Effector memory CD4-positive, alpha-beta T cell (primary cell): Measurements from ENCODE around the gene ABCB7.
"Not testable (repeated sequence)": the region's sequence is repeated elsewhere in the genome, so short reads cannot be mapped to it uniquely, and the experiment has no call there.

Experiments used
- DNase-seq, 3 donors: peaks; one replicate each; pipeline ENCODE4 v3.0.0-alpha.2; 2020
- H3K27ac ChIP-seq: 2 replicates; pipeline ENCODE4 v1.7.0; 2013; ENCODE audit warnings: mild to moderate bottlenecking, low read length, moderate library complexity; ENCODE audit not compliant: insufficient read depth, poor library complexity, severe bottlenecking
- H3K27me3 ChIP-seq: replicated peaks from 2 replicates; pipeline ENCODE4 v1.7.0; 2013; ENCODE audit warnings: mild to moderate bottlenecking, low read length; ENCODE audit not compliant: insufficient read depth, control insufficient read depth, poor library complexity, severe bottlenecking
- H3K36me3 ChIP-seq: 2 replicates; pipeline ENCODE4 v1.7.0; 2013; ENCODE audit warnings: mild to moderate bottlenecking, low read length, moderate library complexity; ENCODE audit not compliant: control insufficient read depth, insufficient read depth
- H3K4me1 ChIP-seq: 2 replicates; pipeline ENCODE4 v1.7.0; 2013; ENCODE audit warnings: low read length, mild to moderate bottlenecking; ENCODE audit not compliant: control insufficient read depth, insufficient read depth, poor library complexity, severe bottlenecking
- H3K4me3 ChIP-seq: 2 replicates; pipeline ENCODE4 v1.7.0; 2013; ENCODE audit warnings: low read length, low read depth, mild to moderate bottlenecking; ENCODE audit not compliant: insufficient read depth, poor library complexity, severe bottlenecking
- H3K9me3 ChIP-seq: 2 replicates; pipeline ENCODE4 v1.7.0; 2013; ENCODE audit warnings: mild to moderate bottlenecking, low read length, moderate library complexity; ENCODE audit not compliant: control insufficient read depth
- total RNA-seq, 3 donors: gene quantifications; one replicate each; lab custom pipeline; 2026; lab: John Stamatoyannopoulos, UW

ABCB7 gene
- 22.8 to 31.3 (median 23.0) reads per million in 3 donors for total RNA-seq

DNA sequence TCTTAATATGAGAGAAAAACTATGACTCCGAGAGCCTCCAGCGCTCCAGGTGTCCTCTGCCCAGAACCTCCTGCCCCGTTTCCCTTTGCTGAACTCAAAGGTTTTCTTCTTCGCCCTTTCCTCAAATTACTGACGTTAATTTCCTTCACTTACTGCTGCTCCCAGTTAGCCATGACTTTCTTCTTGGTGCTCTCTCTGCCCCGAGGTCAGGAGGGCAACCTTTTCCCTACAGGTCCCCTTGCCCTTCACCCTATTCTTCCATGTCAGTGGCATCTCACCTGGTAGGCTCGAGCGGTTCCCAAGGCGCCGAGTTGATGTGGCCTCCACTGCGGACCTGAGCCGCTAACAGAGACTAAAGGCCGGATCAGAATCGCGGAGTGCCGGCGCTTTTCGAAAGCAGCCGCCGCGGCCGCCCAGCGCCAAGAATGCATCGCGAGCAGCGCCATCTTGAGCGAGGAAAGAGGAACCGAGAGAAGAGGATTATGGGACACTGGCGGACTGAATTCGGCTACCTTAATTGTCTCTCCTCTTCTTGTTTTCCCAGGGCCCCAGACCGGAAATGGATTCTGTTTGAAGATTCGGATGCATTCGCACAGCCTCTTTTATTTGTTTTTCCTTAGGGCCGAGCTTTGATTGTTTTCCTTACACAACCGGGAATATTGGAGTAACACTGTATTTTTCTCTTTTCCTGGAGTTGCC, at the start of gene ABCB7:
Gene ABCB7 (minus strand): TSS at position 457 of the 699 bp plus-strand sequence. CDS start 11 bp downstream, at position 446.
- peak; percentile 13 to 42 (median 39) for DNase-seq
- Histone ChIP-seq H3K4me1 (no peaks in the 10 kb centered on the region), H3K27me3 (no peaks in the 10 kb centered on the region)

DNA sequence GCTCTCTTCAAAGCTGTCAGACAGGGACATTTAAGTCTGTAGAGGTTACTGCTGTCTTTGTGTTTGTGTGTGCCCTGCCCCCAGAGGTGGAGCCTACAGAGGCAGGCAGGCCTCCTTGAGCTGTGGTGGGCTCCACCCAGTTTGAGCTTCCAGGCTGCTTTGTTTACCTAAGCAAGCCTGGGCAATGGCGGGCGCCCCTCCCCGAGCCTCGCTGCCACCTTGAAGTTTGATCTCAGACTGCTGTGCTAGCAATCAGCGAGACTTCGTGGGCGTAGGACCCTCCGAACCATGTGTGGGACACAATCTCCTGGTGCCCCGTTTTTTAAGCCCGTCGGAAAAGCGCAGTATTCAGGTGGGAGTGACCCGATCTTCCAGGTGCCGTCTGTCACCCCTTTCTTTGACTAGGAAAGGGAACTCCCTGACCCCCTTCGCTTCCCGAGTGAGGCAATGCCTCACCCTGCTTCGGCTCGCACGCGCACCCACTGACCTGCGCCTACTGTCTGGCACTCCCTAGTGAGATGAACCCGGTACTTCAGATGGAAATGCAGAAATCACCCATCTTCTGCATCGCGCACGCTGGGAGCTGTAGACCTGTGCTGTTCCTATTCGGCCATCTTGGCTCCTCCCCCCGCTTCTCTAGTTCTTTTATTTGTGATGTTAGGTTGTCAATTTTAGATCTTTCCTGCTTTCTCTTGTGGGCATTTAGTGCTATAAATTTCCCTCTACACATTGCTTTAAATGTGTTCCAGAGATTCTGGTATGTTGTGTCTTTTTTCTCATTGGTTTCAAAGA, 32.5 kb upstream of the ABCB7 start:
- H3K4me3 ChIP-seq, DNase-seq, H3K27ac ChIP-seq, H3K36me3 ChIP-seq, H3K4me1 ChIP-seq, H3K9me3 ChIP-seq, H3K27me3 ChIP-seq: not testable (repeated sequence)

More for the DNA sequence above, at the start of gene ABCB7:
- Histone ChIP-seq H3K9me3 (no peaks in the 10 kb centered on the region), H3K4me3 (peak within 1 kb of the TSS; percentile 89), H3K27ac (peak within 1 kb of the TSS; percentile 64), H3K36me3 (no peaks in the 10 kb centered on the region)

GRCh38 chrX:75181721-75182120, 25.6 kb upstream of the ABCB7 start:
- H3K4me1 ChIP-seq, result no peaks in the 10 kb centered on the region
- H3K4me3 ChIP-seq, result no peak overlapping the region
- H3K27me3 ChIP-seq, result no peaks in the 10 kb centered on the region
- no peaks in the 10 kb centered on the region for H3K9me3 ChIP-seq
- no peak overlapping the region for H3K27ac ChIP-seq
- no peaks in the 10 kb centered on the region for H3K36me3 ChIP-seq
- no peak for DNase-seq

- H3K4me3 ChIP-seq, H3K4me1 ChIP-seq, DNase-seq, H3K9me3 ChIP-seq, H3K36me3 ChIP-seq, H3K27me3 ChIP-seq, H3K27ac ChIP-seq: not testable (repeated sequence)
Measured at GRCh38 chrX:75179536-75180293, 23.6 kb upstream of the ABCB7 start.

DNA sequence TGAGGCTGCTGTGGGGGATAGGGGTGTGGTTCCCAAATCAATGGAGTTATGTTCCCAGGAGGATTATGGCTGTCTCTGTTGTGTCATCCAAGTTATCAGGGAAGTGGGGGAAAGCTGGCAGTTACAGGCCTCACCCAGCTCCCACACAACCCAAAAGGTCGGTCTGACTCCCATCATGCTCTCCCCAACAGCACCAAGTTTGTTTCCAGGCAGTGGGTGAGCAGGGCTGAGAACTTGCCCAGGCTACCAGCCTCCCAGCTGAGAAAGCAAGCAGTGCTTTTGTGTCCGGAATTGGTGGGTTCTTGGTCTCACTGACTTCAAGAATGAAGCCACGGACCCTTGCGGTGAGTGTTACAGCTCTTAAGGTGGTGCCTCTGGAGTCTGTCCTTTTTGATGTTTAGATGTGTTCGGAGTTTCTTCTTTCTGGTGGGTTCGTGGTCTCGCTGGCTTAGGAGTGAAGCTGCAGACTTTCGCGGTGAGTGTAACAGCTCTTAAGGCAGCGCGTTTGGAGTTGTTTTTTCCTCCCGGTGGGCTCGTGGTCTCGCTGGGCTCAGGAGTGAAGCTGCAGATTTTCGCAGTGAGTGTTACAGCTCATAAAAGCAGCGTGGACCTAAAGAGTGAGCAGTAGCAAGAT, 16.3 kb upstream of the ABCB7 start:
- not testable (repeated sequence) for H3K4me1 ChIP-seq, DNase-seq, H3K27ac ChIP-seq, H3K4me3 ChIP-seq, H3K9me3 ChIP-seq, H3K36me3 ChIP-seq, H3K27me3 ChIP-seq

GRCh38 chrX:75158054-75158453, 2.0 kb upstream of the ABCB7 start:
- H3K4me3 ChIP-seq, result no peak overlapping the region
- H3K27me3 ChIP-seq, result no peaks in the 10 kb centered on the region
- no peaks in the 10 kb centered on the region for H3K36me3 ChIP-seq
- no peaks in the 10 kb centered on the region for H3K9me3 ChIP-seq
- no peak for DNase-seq
- no peaks in the 10 kb centered on the region for H3K4me1 ChIP-seq
- H3K27ac ChIP-seq, result no peak overlapping the region

DNA sequence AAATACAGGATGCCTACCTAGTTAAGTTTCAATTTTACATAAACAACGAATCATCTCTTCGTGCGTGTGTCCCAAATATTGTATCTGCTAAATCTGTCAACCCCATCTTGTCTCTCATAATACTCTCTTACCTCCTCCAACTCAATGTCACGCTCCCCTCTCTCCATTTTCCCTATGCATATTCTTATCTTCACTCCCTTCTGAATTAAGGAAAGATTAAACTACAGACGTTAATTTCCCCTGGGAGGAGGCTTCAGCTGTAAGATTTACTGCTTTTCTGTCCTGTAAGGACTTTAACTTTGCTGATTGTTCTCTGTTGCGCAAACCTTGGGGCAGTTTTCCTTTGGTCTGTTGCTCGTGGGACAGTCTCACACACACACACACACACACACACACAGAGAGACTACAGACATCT, 455 bp upstream of the ABCB7 start:
- no peak for DNase-seq
- Histone ChIP-seq H3K36me3 (no peaks in the 10 kb centered on the region), H3K4me3 (peak overlapping the region; percentile 89), H3K4me1 (no peaks in the 10 kb centered on the region), H3K27me3 (no peaks in the 10 kb centered on the region), H3K9me3 (no peaks in the 10 kb centered on the region), H3K27ac (peak overlapping the region; percentile 64)

- peak overlapping the region; percentile 89 for H3K4me3 ChIP-seq
- H3K27ac ChIP-seq, result peak overlapping the region; percentile 64
- no peak for DNase-seq
- H3K27me3 ChIP-seq, result no peaks in the 10 kb centered on the region
- no peaks in the 10 kb centered on the region for H3K4me1 ChIP-seq
- no peaks in the 10 kb centered on the region for H3K36me3 ChIP-seq
- no peaks in the 10 kb centered on the region for H3K9me3 ChIP-seq
Measured at GRCh38 chrX:75155447-75155826, 646 bp downstream of the ABCB7 start.

DNA sequence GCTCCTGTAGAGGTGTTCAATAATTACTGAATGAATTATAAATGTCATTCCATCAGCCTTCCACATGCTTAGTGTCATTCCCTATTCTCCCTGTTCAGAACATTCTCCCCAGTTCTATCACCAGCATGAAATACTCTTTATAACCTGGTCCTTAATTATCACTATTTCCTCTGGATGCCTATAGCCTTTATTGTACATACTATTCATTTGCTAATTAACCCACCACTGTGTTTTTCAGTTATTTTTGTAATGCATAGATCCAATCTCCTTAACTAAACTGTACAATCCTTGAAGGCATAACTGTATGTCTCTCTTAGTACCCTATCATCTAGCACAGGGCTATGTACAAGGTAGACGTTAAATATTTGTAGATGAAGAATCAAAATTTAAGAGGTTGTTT, 1.2 kb downstream of the ABCB7 start:
- Histone ChIP-seq H3K27me3 (no peaks in the 10 kb centered on the region), H3K4me1 (no peaks in the 10 kb centered on the region), H3K9me3 (no peaks in the 10 kb centered on the region), H3K27ac (no peak overlapping the region), H3K4me3 (no peak overlapping the region), H3K36me3 (no peaks in the 10 kb centered on the region)
- no peak for DNase-seq
